ENCODE data around the gene STX2. TPM values are rescaled to one million over a fixed set of nuclear protein-coding genes. Genes with fewer than 3 reads are reported as not detected.

The STX2 gene
- polyA plus RNA-seq, 2 of the 4 experiments (the other 2 are of a cell fraction), result 26.8 to 51.3 TPM

DNA sequence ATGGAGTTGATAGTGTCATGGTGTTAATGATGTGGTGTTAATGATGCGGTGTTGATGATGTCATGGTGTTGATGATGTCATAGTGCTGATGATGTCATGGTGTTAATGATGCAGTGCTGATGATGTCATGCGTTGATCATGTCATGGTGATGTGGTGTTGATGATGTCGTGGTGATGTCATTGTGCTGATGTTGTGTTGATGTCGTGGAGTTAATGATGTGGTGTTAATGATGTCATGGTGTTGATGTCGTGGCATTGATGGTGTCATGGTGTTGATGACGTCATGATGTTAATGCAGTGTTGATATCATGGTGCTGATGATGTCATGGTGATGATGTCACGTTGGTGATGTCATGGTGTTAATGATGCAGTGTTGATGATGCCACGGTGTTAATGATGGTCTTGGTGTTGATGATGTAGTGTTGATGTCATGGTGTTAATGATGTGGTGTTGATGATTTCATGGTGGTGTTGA, 73.8 kb downstream of the STX2 start:
- no peak overlapping the region for H3K4me3 ChIP-seq
- ChIA-PET CTCF (no interaction called here), POLR2A (no interaction called here)
- no peak for TF ChIP-seq NR3C1 (IDR thresholded peaks at IDR 0.05)
- no peak for TF ChIP-seq FOSL2 (IDR thresholded peaks at IDR 0.05)
- TF ChIP-seq FOSL2 (CRISPR knock-in tag; IDR thresholded peaks at IDR 0.05), result peak; percentile 78; the same call in 1 of the 2 replicates
- no peak for TF ChIP-seq HDAC2 (IDR thresholded peaks at IDR 0.05)
- no peaks in the 10 kb centered on the region for H3K9me3 ChIP-seq
- no peaks in the 10 kb centered on the region for H3K4me1 ChIP-seq
- ATAC-seq (no peak), FAIRE-seq (peak; percentile 72), DNase-seq (ENCODE audit: low read depth in 1 of 2, low spot score in 1 of 2) (peak; percentile 34 to 69)
- 24% methylated on average over 8 of the region's 8 CpGs for WGBS (ENCODE audit: missing lambda C conversion rate)
- no peak overlapping the region for H3K4me2 ChIP-seq
- H3K27ac ChIP-seq, result no peak overlapping the region

DNA sequence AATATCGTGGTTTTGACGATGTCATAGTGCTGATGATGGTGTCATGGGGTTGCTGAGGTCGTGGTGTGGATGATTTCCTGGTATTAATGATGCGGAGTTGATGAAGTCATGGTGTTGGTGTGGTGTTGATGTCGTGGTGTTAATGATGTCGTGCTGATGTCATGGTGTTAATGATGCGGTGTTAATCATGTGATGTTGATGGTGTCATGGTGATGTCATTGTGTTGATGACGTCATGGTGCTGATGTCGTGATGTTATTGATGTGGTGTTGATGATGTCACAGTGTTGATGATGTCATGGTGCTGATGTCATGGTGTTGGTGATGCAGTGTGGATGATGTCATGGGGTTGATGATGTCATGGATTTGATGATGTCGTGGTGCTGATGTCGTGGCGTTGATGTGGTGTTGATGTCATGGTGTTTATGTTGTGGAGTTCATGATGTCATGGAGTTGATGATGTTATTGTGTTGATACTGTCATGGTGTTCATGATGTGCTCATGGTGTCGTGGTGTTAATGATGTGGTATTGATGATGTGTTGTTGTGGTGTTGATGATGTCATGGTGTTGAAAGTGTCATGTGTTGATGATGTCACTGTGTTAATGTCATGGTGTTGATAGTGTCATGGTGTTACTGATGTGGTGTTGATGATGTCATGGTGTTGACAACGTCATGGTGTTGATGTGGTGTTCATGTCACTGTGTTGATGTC, 74.4 kb downstream of the STX2 start:
- peak; percentile 28 for FAIRE-seq
- WGBS (ENCODE audit: missing lambda C conversion rate), result 52% methylated on average over 14 of the region's 14 CpGs
- ChIA-PET POLR2A (no interaction called here), CTCF (no interaction called here)
- Histone ChIP-seq H3K27ac (no peak overlapping the region), H3K9me3 (no peaks in the 10 kb centered on the region), H3K4me3 (no peak overlapping the region), H3K4me1 (no peaks in the 10 kb centered on the region), H3K4me2 (no peak overlapping the region)
- TF ChIP-seq, protein P1, sequence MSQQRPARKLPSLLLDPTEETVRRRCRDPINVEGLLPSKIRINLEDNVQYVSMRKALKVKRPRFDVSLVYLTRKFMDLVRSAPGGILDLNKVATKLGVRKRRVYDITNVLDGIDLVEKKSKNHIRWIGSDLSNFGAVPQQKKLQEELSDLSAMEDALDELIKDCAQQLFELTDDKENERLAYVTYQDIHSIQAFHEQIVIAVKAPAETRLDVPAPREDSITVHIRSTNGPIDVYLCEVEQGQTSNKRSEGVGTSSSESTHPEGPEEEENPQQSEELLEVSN (IDR thresholded peaks at IDR 0.05; ENCODE audit: borderline replicate concordance, low read depth), result no peak
- 0 out of 2 replicates have a peak, but pooled peaks have one; percentile 8 for TF ChIP-seq FOXS1 (CRISPR knock-in tag; IDR thresholded peaks at IDR 0.05)
- TF ChIP-seq MYC (IDR thresholded peaks at IDR 0.05; ENCODE audit: borderline replicate concordance, low read length), result no peak
- no peak for TF ChIP-seq FOSL2 (IDR thresholded peaks at IDR 0.05)
- peak; percentile 88 for TF ChIP-seq FOSL2 (CRISPR knock-in tag; IDR thresholded peaks at IDR 0.05)
- no peak for TF ChIP-seq MAZ (IDR thresholded peaks at IDR 0.05; ENCODE audit: borderline replicate concordance, low read depth, low read length)
- no peak for ATAC-seq
- DNase-seq (ENCODE audit: low read depth in 1 of 2, low spot score in 1 of 2), result peak; percentile 26 to 76

DNA sequence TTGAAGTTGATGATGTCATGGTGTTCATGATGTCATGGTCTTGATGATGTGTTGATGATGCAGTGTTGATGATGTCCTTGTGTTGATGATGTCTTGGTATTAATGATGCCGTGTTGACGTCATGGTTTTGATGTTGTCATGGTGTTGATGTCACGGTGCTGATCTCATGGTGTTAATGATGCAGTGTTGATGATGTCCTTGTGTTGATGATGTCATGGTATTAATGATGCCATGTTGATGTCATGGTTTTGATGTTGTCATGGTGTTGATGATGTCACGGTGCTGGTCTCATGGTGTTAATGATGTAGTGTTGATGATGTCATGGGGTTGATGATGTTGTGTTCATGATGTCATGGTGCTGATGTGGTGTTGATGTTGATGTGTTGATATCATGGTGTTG, 75.0 kb downstream of the STX2 start:
- no peaks in the 10 kb centered on the region for H3K4me1 ChIP-seq
- TF ChIP-seq POLR2A (IDR thresholded peaks at IDR 0.05; ENCODE audit: low read length), result no peak
- 85% methylated on average over 4 of the region's 4 CpGs for WGBS (ENCODE audit: missing lambda C conversion rate)
- DNase-seq (ENCODE audit: low read depth in 1 of 2, low spot score in 1 of 2), result peak in 1 of 2 experiments; percentile 51
- no peak overlapping the region for H3K4me2 ChIP-seq
- no peak for ATAC-seq
- ChIA-PET CTCF (interaction anchor here (1.0 to 4.8 kb wide), 4 partner anchors 13 to 368 kb away, joined by 4 to 46 read pairs (median 15); no protein-coding TSS in a partner anchor), POLR2A (no interaction called here)
- peak; percentile 56 for FAIRE-seq
- no peak overlapping the region for H3K4me3 ChIP-seq
- H3K9me3 ChIP-seq, result no peaks in the 10 kb centered on the region
- H3K27ac ChIP-seq, result no peak overlapping the region

DNA sequence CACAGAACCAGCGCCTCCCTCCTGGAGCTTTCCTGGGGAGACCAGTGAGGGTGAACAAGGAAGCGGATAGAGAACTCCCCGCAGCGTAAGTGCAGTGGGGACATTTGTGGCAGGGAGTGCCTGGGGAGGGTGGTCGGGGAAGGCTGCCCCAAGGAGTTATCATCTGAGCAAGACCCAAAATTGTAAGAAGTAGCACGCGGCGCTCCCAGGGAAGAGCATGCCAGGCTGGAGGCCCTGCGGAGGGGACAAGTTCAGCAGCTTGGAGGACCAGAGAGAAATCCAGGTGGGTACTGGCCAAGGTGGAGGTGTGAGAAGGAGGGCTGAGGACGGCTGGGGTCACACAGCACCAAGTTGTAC, 76.8 kb downstream of the STX2 start:
- CTCF ChIA-PET, result interaction anchor here (0.9 to 4.8 kb wide), 10 partner anchors 11 to 370 kb away, joined by 3 to 46 read pairs (median 6); partner anchors contain the start of gene STX2
- Histone ChIP-seq H3K4me3 (no peak overlapping the region), H3K27ac (no peak overlapping the region), H3K4me2 (no peak overlapping the region), H3K4me1 (no peaks in the 10 kb centered on the region), H3K9me3 (no peaks in the 10 kb centered on the region)
- peak in 1 of 2 experiments; percentile 4; a peak in 3 of 6 replicates for ATAC-seq
- no peak for FAIRE-seq
- POLR2A ChIA-PET, result no interaction called here
- DNase-seq (ENCODE audit: low read depth in 1 of 2, low spot score in 1 of 2), result no peak
- WGBS (ENCODE audit: missing lambda C conversion rate), result 48% methylated on average over 10 of the region's 10 CpGs
- no peak for TF ChIP-seq ESRRA (IDR thresholded peaks at IDR 0.05; ENCODE audit: borderline replicate concordance, low read length)
- TF ChIP-seq CHD2 (IDR thresholded peaks at IDR 0.05; ENCODE audit: low read length, partially characterized antibody), result no peak
- TF ChIP-seq, protein P2, sequence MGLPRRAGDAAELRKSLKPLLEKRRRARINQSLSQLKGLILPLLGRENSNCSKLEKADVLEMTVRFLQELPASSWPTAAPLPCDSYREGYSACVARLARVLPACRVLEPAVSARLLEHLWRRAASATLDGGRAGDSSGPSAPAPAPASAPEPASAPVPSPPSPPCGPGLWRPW (IDR thresholded peaks at IDR 0.05), result no peak
- no peak for TF ChIP-seq NPAS2 (CRISPR knock-in tag; IDR thresholded peaks at IDR 0.05; ENCODE audit: borderline replicate concordance)
- TF ChIP-seq RAD21 (conservative IDR thresholded peaks at IDR 0.05 in 1 of 2, IDR thresholded peaks at IDR 0.05 in 1 of 2), result no peak
- TF ChIP-seq, protein P3, sequence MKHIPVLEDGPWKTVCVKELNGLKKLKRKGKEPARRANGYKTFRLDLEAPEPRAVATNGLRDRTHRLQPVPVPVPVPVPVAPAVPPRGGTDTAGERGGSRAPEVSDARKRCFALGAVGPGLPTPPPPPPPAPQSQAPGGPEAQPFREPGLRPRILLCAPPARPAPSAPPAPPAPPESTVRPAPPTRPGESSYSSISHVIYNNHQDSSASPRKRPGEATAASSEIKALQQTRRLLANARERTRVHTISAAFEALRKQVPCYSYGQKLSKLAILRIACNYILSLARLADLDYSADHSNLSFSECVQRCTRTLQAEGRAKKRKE (CRISPR knock-in tag; IDR thresholded peaks at IDR 0.05; ENCODE audit: low read depth), result no peak
- TF ChIP-seq TFCP2L1 (CRISPR knock-in tag; IDR thresholded peaks at IDR 0.05), result no peak
- no peak for TF ChIP-seq FOSL2 (IDR thresholded peaks at IDR 0.05)
- no peak for TF ChIP-seq FOSL2 (CRISPR knock-in tag; IDR thresholded peaks at IDR 0.05)
- no peak for TF ChIP-seq SMC3 (IDR thresholded peaks at IDR 0.05)
- TF ChIP-seq, protein P4, sequence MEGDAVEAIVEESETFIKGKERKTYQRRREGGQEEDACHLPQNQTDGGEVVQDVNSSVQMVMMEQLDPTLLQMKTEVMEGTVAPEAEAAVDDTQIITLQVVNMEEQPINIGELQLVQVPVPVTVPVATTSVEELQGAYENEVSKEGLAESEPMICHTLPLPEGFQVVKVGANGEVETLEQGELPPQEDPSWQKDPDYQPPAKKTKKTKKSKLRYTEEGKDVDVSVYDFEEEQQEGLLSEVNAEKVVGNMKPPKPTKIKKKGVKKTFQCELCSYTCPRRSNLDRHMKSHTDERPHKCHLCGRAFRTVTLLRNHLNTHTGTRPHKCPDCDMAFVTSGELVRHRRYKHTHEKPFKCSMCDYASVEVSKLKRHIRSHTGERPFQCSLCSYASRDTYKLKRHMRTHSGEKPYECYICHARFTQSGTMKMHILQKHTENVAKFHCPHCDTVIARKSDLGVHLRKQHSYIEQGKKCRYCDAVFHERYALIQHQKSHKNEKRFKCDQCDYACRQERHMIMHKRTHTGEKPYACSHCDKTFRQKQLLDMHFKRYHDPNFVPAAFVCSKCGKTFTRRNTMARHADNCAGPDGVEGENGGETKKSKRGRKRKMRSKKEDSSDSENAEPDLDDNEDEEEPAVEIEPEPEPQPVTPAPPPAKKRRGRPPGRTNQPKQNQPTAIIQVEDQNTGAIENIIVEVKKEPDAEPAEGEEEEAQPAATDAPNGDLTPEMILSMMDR (IDR thresholded peaks at IDR 0.05), result no peak
- no peak for TF ChIP-seq NR3C1 (IDR thresholded peaks at IDR 0.05)
- no peak for TF ChIP-seq POLR2A (IDR thresholded peaks at IDR 0.05; ENCODE audit: low read length)
- no peak for TF ChIP-seq TP53 (CRISPR knock-in tag; IDR thresholded peaks at IDR 0.05)
- TF ChIP-seq FOXS1 (CRISPR knock-in tag; IDR thresholded peaks at IDR 0.05), result no peak
- no peak for TF ChIP-seq KDM5A (IDR thresholded peaks at IDR 0.05)
- TF ChIP-seq HDAC2 (IDR thresholded peaks at IDR 0.05), result no peak
- no peak for TF ChIP-seq KDM1A (IDR thresholded peaks at IDR 0.05; ENCODE audit: low read depth)
- no peak for TF ChIP-seq RARB (CRISPR knock-in tag; IDR thresholded peaks at IDR 0.05)

Measured in A549 (cell line).